Activated B cell treated with CpG ODN at 0.5 μM for 24 hours (primary cell): ENCODE results near the gene SLIT2. TPM values are rescaled to one million over a fixed set of nuclear protein-coding genes. Genes with fewer than 3 reads are reported as not detected.

ENCODE experiments used
- ATAC-seq: fragments of 200-7000 bp; cut with Tn5 transposase; one replicate; pipeline ENCODE4 v1.10.0; 2021; ENCODE audit warnings: low read depth, mild to moderate bottlenecking, moderate library complexity
- CTCF ChIA-PET: fragments of 350-600 bp; sonication (Branson Sonifier 250); formaldehyde crosslinking; loops from one replicate; lab custom pipeline; 2021; ENCODE audit warnings: antibody characterized with exemption; lab: Charles Lee
- POLR2A ChIA-PET: fragments of 350-600 bp; sonication (Branson Sonifier 250); formaldehyde crosslinking; loops from one replicate; lab custom pipeline; 2021; ENCODE audit warnings: antibody characterized with exemption; lab: Charles Lee
- DNase-seq: peaks from one replicate; pipeline ENCODE4 v3.0.0; 2022
- H3K27ac Mint-ChIP-seq: one replicate; pipeline ENCODE4 v1.8.0; 2020; ENCODE audit warnings: mixed read lengths
- H3K27me3 Mint-ChIP-seq: one replicate; pipeline ENCODE4 v1.8.0; 2021; ENCODE audit warnings: mixed read lengths
- H3K36me3 Mint-ChIP-seq: one replicate; pipeline ENCODE4 v1.8.0; 2021; ENCODE audit warnings: low read depth, mixed read lengths
- H3K4me1 Mint-ChIP-seq: one replicate; pipeline ENCODE4 v1.8.0; 2021; ENCODE audit warnings: mixed read lengths
- H3K4me3 Mint-ChIP-seq: one replicate; pipeline ENCODE4 v1.8.0; 2020; ENCODE audit warnings: mild to moderate bottlenecking, mixed read lengths
- H3K9me3 Mint-ChIP-seq: one replicate; pipeline ENCODE4 v1.8.0; 2020; ENCODE audit warnings: mixed read lengths
- CTCF ChIP-seq: fragments of 200-600 bp; IDR thresholded peaks from one replicate; pipeline ENCODE4 v1.8.0; 2022; ENCODE audit warnings: antibody characterized with exemption, mild to moderate bottlenecking
- intact Hi-C: fragments of 100-400 bp; cut with micrococcal nuclease; formaldehyde crosslinking; loops from one replicate; pipeline ENCODE4 v1.15.1; 2024
- total RNA-seq: library from RNA; stranded (reverse); gene quantifications from 2 replicates; pipeline ENCODE4 v1.2.3, GENCODE V29; 2022

Gene SLIT2
- total RNA-seq, 1 donor from 2014 or later: 0.18 TPM

DNA sequence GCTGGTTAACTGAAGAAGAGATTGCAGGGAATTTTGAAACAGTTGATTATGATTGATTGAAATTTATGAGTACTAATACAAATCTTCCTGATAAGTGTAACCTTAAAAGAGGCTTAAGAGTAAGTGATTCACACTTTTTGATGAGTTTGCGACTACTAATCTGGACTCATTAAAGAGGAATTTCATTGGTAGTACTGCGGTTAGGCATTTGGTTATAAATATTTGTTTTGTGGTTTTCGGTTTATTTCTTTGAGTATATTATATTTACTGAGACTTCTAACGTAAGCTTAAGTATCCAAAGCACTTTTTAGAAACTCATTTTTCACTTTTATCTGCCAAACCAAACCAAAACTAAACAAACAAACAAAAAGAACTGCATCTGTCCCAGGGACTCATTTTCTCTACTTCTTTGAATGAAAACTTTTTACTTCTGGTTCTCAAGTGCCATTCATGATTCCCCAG is 20.7 kb downstream of the SLIT2 start:
- no peaks in the 10 kb centered on the region for H3K9me3 Mint-ChIP-seq
- DNase-seq: no peak
- no peaks in the 10 kb centered on the region for H3K27me3 Mint-ChIP-seq
- no peaks in the 10 kb centered on the region for H3K36me3 Mint-ChIP-seq
- intact Hi-C loops: no loop called here
- no peak for TF ChIP-seq CTCF
- no peak for ATAC-seq
- POLR2A ChIA-PET: no interaction called here
- H3K4me3 Mint-ChIP-seq: no peak overlapping the region
- CTCF ChIA-PET: interaction anchor here (0.7 kb wide), 1 partner anchor 34 kb away, joined by 4 read pairs; no protein-coding TSS in a partner anchor
- no peaks in the 10 kb centered on the region for H3K4me1 Mint-ChIP-seq
- no peak overlapping the region for H3K27ac Mint-ChIP-seq

DNA sequence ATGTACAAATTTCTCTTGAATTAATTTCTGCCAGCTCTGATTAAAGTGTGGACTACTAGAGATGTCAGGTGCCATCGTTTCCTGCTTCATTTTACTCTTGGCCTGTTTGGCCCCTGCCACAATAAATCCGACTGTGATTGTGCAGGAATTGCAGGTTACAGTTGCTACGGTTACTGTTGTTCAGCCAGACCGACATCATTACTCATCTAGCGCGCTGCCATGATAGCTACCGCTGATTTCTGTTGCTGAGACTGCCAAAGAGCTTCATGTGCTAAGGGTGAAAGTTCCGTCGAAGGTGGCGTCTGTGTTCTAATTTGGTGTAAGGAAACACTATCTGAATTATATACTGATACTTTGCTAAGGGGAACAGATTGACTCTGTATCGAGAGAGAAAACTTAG is 22.1 kb downstream of the SLIT2 start:
- CTCF ChIA-PET: no interaction called here
- no peak overlapping the region for H3K27ac Mint-ChIP-seq

GRCh38 chr4:20276848-20277247 is 25.1 kb downstream of the SLIT2 start:
- intact Hi-C loops: no loop called here
- CTCF ChIA-PET: no interaction called here

More for the DNA sequence above, 22.1 kb downstream of the SLIT2 start:
- no peaks in the 10 kb centered on the region for H3K36me3 Mint-ChIP-seq
- no peaks in the 10 kb centered on the region for H3K4me1 Mint-ChIP-seq
- no peak overlapping the region for H3K4me3 Mint-ChIP-seq
- H3K9me3 Mint-ChIP-seq: peaks cover 2% of the 10 kb centered on the region
- POLR2A ChIA-PET: no interaction called here
- TF ChIP-seq CTCF: no peak
- DNase-seq: no peak
- H3K27me3 Mint-ChIP-seq: no peaks in the 10 kb centered on the region
- ATAC-seq: no peak
- intact Hi-C loops: no loop called here

DNA sequence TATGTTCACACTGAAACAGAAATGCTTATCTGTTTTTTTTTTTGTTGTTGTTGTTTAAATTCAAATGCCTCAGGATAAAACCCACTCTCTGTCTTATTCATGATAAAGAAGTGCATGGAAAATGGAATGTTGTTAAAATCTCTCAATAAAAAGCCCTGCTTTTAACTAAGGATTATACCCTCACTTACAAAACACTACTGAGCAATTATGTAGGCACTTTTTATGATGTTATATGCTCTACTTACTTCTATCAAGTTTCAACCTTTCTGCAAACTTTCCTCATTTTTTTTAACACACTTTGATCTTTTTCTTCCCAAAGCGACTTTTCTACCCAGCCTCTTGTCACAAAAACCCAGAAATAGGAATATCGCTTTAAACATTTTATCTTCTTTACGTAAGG is 26.5 kb downstream of the SLIT2 start:
- ATAC-seq (no peak), DNase-seq (no peak)
- Mint-ChIP-seq H3K9me3 (peaks cover 2% of the 10 kb centered on the region), H3K4me1 (no peaks in the 10 kb centered on the region), H3K27me3 (no peaks in the 10 kb centered on the region), H3K36me3 (no peaks in the 10 kb centered on the region), H3K27ac (no peak overlapping the region), H3K4me3 (no peak overlapping the region)
- POLR2A ChIA-PET: no interaction called here
- intact Hi-C loops: no loop called here
- TF ChIP-seq CTCF: no peak
- CTCF ChIA-PET: no interaction called here

More at GRCh38 chr4:20276848-20277247, 25.1 kb downstream of the SLIT2 start:
- ATAC-seq: no peak
- no peak overlapping the region for H3K4me3 Mint-ChIP-seq
- H3K36me3 Mint-ChIP-seq: no peaks in the 10 kb centered on the region
- no peak for TF ChIP-seq CTCF
- peaks cover 2% of the 10 kb centered on the region for H3K9me3 Mint-ChIP-seq
- POLR2A ChIA-PET: no interaction called here
- no peak for DNase-seq
- H3K4me1 Mint-ChIP-seq: no peaks in the 10 kb centered on the region
- H3K27me3 Mint-ChIP-seq: no peaks in the 10 kb centered on the region
- H3K27ac Mint-ChIP-seq: no peak overlapping the region

DNA sequence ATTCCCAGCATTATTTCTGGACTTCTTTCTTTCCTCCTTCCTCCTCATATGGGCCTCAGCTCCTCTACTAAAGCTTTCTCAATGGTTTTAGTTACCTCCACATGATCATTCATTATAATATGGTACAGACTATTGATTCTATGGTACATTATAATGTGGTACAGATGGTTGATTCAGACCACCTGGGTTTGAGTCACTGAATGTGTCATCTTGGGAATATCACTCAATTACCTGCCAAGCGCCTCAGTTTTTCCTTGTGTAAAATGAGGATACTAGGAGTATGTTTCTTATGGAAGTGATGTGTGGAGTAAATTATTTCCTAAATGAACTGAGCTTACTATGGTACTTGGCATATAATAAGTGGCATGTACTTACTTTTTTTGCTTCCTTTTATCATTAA is 27.7 kb downstream of the SLIT2 start:
- Mint-ChIP-seq H3K4me1 (no peaks in the 10 kb centered on the region), H3K27ac (no peak overlapping the region), H3K9me3 (peaks cover 2% of the 10 kb centered on the region), H3K4me3 (no peak overlapping the region), H3K27me3 (no peaks in the 10 kb centered on the region), H3K36me3 (no peaks in the 10 kb centered on the region)
- intact Hi-C loops: no loop called here
- no peak for ATAC-seq
- ChIA-PET POLR2A (no interaction called here), CTCF (no interaction called here)
- no peak for DNase-seq
- no peak for TF ChIP-seq CTCF
